ENCODE measurements around the gene LCN2. TPM values are rescaled to one million over a fixed set of nuclear protein-coding genes. Genes with fewer than 3 reads are reported as not detected.

Gene LCN2
- total RNA-seq, 1 experiment from 2014 or later: 1.3 TPM

DNA sequence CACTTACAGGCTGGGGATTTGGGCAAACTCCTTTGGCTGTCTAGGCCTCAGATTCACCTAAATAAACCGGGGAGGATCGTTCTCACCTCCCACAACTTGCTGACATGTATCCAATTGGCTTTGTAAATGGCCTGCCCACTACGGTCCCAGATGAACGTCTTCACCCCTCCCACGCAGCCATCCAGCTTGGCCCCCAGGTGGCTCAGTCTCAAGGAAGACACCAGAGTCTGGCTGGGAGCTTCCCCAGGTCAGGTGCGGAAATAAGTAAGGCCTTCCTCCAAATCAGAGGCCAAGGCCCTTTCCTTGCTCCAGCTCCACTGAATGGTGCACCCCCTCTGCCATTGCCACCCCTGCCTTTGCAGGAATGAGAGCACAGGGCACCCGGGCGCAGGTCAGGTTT, 30.7 kb downstream of the LCN2 start:
- Mint-ChIP-seq H3K27me3 (ENCODE audit: low read depth) (no peaks in the 10 kb centered on the region), H3K9me3 (no peaks in the 10 kb centered on the region), H3K36me3 (peaks cover 32% of the 10 kb centered on the region), H3K27ac (no peak overlapping the region), H3K4me3 (no peak overlapping the region), H3K4me1 (no peaks in the 10 kb centered on the region)
- CTCF ChIA-PET: interaction anchor here (1.2 kb wide), 1 partner anchor 62 kb away, joined by 5 read pairs; no protein-coding TSS in a partner anchor
- ATAC-seq (no peak), DNase-seq (ENCODE audit: low spot score) (no peak)
- POLR2A ChIA-PET: interaction anchor here (0.5 kb wide), 1 partner anchor 351 kb away, joined by 4 read pairs; no protein-coding TSS in a partner anchor
- TF ChIP-seq, protein P1, sequence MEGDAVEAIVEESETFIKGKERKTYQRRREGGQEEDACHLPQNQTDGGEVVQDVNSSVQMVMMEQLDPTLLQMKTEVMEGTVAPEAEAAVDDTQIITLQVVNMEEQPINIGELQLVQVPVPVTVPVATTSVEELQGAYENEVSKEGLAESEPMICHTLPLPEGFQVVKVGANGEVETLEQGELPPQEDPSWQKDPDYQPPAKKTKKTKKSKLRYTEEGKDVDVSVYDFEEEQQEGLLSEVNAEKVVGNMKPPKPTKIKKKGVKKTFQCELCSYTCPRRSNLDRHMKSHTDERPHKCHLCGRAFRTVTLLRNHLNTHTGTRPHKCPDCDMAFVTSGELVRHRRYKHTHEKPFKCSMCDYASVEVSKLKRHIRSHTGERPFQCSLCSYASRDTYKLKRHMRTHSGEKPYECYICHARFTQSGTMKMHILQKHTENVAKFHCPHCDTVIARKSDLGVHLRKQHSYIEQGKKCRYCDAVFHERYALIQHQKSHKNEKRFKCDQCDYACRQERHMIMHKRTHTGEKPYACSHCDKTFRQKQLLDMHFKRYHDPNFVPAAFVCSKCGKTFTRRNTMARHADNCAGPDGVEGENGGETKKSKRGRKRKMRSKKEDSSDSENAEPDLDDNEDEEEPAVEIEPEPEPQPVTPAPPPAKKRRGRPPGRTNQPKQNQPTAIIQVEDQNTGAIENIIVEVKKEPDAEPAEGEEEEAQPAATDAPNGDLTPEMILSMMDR (IDR thresholded peaks at IDR 0.05): no peak
- TF ChIP-seq NR3C1 (CRISPR knock-in tag; conservative IDR thresholded peaks at IDR 0.05; ENCODE audit: low read depth): no peak
- no peak for TF ChIP-seq ZNF423 (CRISPR knock-in tag; IDR thresholded peaks at IDR 0.05)
- TF ChIP-seq, protein P2, sequence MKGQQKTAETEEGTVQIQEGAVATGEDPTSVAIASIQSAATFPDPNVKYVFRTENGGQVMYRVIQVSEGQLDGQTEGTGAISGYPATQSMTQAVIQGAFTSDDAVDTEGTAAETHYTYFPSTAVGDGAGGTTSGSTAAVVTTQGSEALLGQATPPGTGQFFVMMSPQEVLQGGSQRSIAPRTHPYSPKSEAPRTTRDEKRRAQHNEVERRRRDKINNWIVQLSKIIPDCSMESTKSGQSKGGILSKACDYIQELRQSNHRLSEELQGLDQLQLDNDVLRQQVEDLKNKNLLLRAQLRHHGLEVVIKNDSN (CRISPR knock-in tag; IDR thresholded peaks at IDR 0.05): no peak
- TF ChIP-seq, protein P3, sequence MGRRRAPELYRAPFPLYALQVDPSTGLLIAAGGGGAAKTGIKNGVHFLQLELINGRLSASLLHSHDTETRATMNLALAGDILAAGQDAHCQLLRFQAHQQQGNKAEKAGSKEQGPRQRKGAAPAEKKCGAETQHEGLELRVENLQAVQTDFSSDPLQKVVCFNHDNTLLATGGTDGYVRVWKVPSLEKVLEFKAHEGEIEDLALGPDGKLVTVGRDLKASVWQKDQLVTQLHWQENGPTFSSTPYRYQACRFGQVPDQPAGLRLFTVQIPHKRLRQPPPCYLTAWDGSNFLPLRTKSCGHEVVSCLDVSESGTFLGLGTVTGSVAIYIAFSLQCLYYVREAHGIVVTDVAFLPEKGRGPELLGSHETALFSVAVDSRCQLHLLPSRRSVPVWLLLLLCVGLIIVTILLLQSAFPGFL (CRISPR knock-in tag; IDR thresholded peaks at IDR 0.05; ENCODE audit: borderline replicate concordance): no peak
- no peak for TF ChIP-seq TEAD1 (CRISPR knock-in tag; IDR thresholded peaks at IDR 0.05)
- no peak for TF ChIP-seq FOXJ3 (CRISPR knock-in tag; IDR thresholded peaks at IDR 0.05; ENCODE audit: borderline replicate concordance)
- no peak for TF ChIP-seq ZNF263 (CRISPR knock-in tag; IDR thresholded peaks at IDR 0.05; ENCODE audit: low read depth)
- no peak for TF ChIP-seq PRRX2 (CRISPR knock-in tag; IDR thresholded peaks at IDR 0.05)
- no peak for TF ChIP-seq CREB1 (CRISPR knock-in tag; IDR thresholded peaks at IDR 0.05)
- TF ChIP-seq, protein P4, sequence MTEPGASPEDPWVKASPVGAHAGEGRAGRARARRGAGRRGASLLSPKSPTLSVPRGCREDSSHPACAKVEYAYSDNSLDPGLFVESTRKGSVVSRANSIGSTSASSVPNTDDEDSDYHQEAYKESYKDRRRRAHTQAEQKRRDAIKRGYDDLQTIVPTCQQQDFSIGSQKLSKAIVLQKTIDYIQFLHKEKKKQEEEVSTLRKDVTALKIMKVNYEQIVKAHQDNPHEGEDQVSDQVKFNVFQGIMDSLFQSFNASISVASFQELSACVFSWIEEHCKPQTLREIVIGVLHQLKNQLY (CRISPR knock-in tag; IDR thresholded peaks at IDR 0.05): no peak
- TF ChIP-seq, protein P5, sequence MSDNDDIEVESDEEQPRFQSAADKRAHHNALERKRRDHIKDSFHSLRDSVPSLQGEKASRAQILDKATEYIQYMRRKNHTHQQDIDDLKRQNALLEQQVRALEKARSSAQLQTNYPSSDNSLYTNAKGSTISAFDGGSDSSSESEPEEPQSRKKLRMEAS (CRISPR knock-in tag; IDR thresholded peaks at IDR 0.05): no peak
- TF ChIP-seq, protein P6, sequence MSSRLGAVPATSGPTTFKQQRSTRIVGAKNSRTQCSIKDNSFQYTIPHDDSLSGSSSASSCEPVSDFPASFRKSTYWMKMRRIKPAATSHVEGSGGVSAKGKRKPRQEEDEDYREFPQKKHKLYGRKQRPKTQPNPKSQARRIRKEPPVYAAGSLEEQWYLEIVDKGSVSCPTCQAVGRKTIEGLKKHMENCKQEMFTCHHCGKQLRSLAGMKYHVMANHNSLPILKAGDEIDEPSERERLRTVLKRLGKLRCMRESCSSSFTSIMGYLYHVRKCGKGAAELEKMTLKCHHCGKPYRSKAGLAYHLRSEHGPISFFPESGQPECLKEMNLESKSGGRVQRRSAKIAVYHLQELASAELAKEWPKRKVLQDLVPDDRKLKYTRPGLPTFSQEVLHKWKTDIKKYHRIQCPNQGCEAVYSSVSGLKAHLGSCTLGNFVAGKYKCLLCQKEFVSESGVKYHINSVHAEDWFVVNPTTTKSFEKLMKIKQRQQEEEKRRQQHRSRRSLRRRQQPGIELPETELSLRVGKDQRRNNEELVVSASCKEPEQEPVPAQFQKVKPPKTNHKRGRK (CRISPR knock-in tag; IDR thresholded peaks at IDR 0.05; ENCODE audit: borderline replicate concordance): no peak
- TF ChIP-seq ATF2 (CRISPR knock-in tag; IDR thresholded peaks at IDR 0.05; ENCODE audit: borderline replicate concordance, low read depth): no peak
- TF ChIP-seq ATF3 (CRISPR knock-in tag; conservative IDR thresholded peaks at IDR 0.05): no peak
- TF ChIP-seq, protein P7, sequence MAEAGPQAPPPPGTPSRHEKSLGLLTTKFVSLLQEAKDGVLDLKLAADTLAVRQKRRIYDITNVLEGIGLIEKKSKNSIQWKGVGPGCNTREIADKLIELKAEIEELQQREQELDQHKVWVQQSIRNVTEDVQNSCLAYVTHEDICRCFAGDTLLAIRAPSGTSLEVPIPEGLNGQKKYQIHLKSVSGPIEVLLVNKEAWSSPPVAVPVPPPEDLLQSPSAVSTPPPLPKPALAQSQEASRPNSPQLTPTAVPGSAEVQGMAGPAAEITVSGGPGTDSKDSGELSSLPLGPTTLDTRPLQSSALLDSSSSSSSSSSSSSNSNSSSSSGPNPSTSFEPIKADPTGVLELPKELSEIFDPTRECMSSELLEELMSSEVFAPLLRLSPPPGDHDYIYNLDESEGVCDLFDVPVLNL (CRISPR knock-in tag; IDR thresholded peaks at IDR 0.05; ENCODE audit: borderline replicate concordance, low read depth): no peak
- TF ChIP-seq ZNF232 (CRISPR knock-in tag; IDR thresholded peaks at IDR 0.05): no peak
- TF ChIP-seq NR2C2 (CRISPR knock-in tag; IDR thresholded peaks at IDR 0.05): no peak

All from WTC11 (cell line).